Natural killer cell (primary cell): ENCODE results near the gene PITPNM3. TPM values are rescaled to one million over a fixed set of nuclear protein-coding genes. Genes with fewer than 3 reads are reported as not detected.

Experiments
- ATAC-seq, 3 donors: fragments of 150-1000 bp in 2 of 3; fragments of 200-7000 bp in 1 of 3; cut with Tn5 transposase; 1 replicate in 1 of 3; 2 replicates in 2 of 3; pipeline ENCODE4 v1.10.0; 2021; ENCODE audit warnings: mild to moderate bottlenecking in 2 of 3, moderate library complexity in 2 of 3
- DNase-seq, 2 donors: peaks; one replicate each; pipeline versions ENCODE4 v3.0.0 to v3.0.0-alpha.2; 2013 to 2021; ENCODE audit warnings: mixed read lengths in 1 of 2
- H3K27ac ChIP-seq: one replicate; pipeline ENCODE4 v1.5.1; 2013; ENCODE audit warnings: mild to moderate bottlenecking, low read length
- H3K27me3 ChIP-seq: one replicate; pipeline ENCODE4 v1.6.1; 2013; ENCODE audit warnings: low read length; ENCODE audit not compliant: control insufficient read depth, insufficient read depth
- H3K36me3 ChIP-seq: one replicate; pipeline ENCODE4 v1.6.1; 2013; ENCODE audit warnings: low read length; ENCODE audit not compliant: control insufficient read depth, insufficient read depth
- H3K4me1 ChIP-seq: one replicate; pipeline ENCODE4 v1.6.1; 2013; ENCODE audit warnings: low read length; ENCODE audit not compliant: control insufficient read depth, insufficient read depth
- H3K4me3 ChIP-seq: one replicate; pipeline ENCODE4 v1.5.1; 2013; ENCODE audit warnings: low read length
- H3K9me3 ChIP-seq: one replicate; pipeline ENCODE4 v1.6.1; 2013; ENCODE audit warnings: low read length; ENCODE audit not compliant: control insufficient read depth, insufficient read depth
- H3K27ac Mint-ChIP-seq, 2 donors: one replicate each; pipeline ENCODE4 v1.8.0; 2022; ENCODE audit warnings: mild to moderate bottlenecking in 2 of 2, mixed read lengths in 2 of 2, moderate library complexity in 1 of 2
- H3K27me3 Mint-ChIP-seq, 2 donors: one replicate each; pipeline ENCODE4 v1.8.0; 2022; ENCODE audit warnings: low read depth in 2 of 2, mixed read lengths in 2 of 2
- H3K36me3 Mint-ChIP-seq: one replicate; pipeline ENCODE4 v1.8.0; 2022; ENCODE audit warnings: mixed read lengths
- H3K4me1 Mint-ChIP-seq, 2 donors: one replicate each; pipeline ENCODE4 v1.8.0; 2022; ENCODE audit warnings: mixed read lengths in 2 of 2
- H3K4me3 Mint-ChIP-seq: one replicate; pipeline ENCODE4 v1.8.0; 2022; ENCODE audit warnings: mild to moderate bottlenecking, moderate library complexity, mixed read lengths
- H3K9me3 Mint-ChIP-seq, 2 donors: one replicate each; pipeline ENCODE4 v1.8.0; 2022; ENCODE audit warnings: mixed read lengths in 2 of 2
- WGBS: methylation state at CpG from one replicate; pipeline ENCODE4 v1.1.7; 2013; ENCODE audit warnings: missing lambda C conversion rate; ENCODE audit not compliant: insufficient coverage; 5-methylcytosine and 5-hydroxymethylcytosine counted together
- intact Hi-C: fragments of 100-400 bp; cut with micrococcal nuclease; formaldehyde crosslinking; loops from one replicate; pipeline ENCODE4 v1.14.2; 2022
- total RNA-seq, 4 donors: library from RNA; stranded (reverse); fragments of 120-200 nt in 1 of 4; gene quantifications; one replicate each; pipeline versions ENCODE4 v1.2.3 to v1.2.4, GENCODE V29; 2013 to 2022
- TF ChIP-seq, protein P1 (sequence below): fragments of 200-600 bp; IDR thresholded peaks from one replicate; pipeline ENCODE4 v1.8.0; 2022; ENCODE audit warnings: antibody characterized with exemption

PITPNM3 gene
- total RNA-seq, 3 donors from 2014 or later (not counting 1 experiment from before 2014, with no cell fraction given): 0.42 to 0.75 (median 0.50) TPM

DNA sequence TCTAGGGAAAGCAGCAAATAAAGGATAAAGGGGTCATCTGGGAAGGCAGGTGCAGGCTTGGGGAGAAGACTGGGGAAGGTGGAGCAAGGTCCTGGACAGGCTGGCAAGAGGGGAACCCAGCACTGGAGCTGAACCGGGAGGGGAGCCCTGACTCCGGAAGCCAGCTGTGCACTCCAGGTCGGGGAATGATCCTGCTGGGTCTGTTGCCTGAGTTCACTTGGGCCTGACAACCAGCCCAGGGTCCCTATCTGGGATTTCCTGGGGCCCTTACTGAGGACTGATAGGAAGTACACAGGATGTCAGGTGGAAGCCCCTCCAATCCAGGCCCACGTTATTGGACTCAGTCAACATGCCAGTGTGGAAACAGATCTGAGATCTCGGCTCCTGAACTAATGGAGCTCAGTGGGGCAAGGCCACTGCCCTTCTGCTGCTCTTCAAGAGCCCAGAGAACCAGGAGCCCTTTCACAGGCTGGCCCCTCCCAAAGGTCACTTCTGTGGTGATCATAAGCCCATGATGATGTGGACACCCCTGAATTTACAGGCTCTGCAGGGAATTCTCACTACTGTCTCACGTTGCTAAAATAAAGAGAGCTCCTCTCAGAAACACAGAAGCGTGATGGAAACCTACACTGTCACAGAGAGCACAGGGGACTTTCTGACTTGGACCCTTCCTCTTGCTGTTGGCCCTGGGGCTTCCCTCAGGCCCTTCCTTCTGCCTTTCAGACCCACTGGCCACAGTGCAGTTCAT is 19.9 kb upstream of the PITPNM3 start:
- intact Hi-C loops: no loop called here
- peaks cover 17% of the 10 kb centered on the region for H3K4me1 ChIP-seq
- WGBS: 92% methylated on average over 7 of the region's 7 CpGs
- no peak for DNase-seq
- Mint-ChIP-seq H3K27me3 (no peaks in the 10 kb centered on the region), H3K4me3 (no peak overlapping the region), H3K27ac (peak overlapping the region in 1 of 2 donors; percentile 84), H3K4me1 (peaks cover 19 to 25% of the 10 kb centered on the region in 2 donors), H3K9me3 (no peaks in the 10 kb centered on the region), H3K36me3 (no peaks in the 10 kb centered on the region)
- no peak overlapping the region for H3K27ac ChIP-seq
- peaks cover 6% of the 10 kb centered on the region for H3K36me3 ChIP-seq
- TF ChIP-seq, protein P1, sequence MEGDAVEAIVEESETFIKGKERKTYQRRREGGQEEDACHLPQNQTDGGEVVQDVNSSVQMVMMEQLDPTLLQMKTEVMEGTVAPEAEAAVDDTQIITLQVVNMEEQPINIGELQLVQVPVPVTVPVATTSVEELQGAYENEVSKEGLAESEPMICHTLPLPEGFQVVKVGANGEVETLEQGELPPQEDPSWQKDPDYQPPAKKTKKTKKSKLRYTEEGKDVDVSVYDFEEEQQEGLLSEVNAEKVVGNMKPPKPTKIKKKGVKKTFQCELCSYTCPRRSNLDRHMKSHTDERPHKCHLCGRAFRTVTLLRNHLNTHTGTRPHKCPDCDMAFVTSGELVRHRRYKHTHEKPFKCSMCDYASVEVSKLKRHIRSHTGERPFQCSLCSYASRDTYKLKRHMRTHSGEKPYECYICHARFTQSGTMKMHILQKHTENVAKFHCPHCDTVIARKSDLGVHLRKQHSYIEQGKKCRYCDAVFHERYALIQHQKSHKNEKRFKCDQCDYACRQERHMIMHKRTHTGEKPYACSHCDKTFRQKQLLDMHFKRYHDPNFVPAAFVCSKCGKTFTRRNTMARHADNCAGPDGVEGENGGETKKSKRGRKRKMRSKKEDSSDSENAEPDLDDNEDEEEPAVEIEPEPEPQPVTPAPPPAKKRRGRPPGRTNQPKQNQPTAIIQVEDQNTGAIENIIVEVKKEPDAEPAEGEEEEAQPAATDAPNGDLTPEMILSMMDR: no peak
- no peak overlapping the region for H3K4me3 ChIP-seq
- ATAC-seq: no peak
- no peaks in the 10 kb centered on the region for H3K27me3 ChIP-seq
- no peaks in the 10 kb centered on the region for H3K9me3 ChIP-seq

- H3K36me3 ChIP-seq: peaks cover 6% of the 10 kb centered on the region
- 72% methylated on average over 5 of the region's 5 CpGs for WGBS
- no peak for ATAC-seq
- H3K27ac Mint-ChIP-seq: peak overlapping the region; percentile 30 to 84
- no peak for DNase-seq
- H3K4me1 ChIP-seq: peaks cover 17% of the 10 kb centered on the region
- no peaks in the 10 kb centered on the region for H3K27me3 ChIP-seq
- no peak overlapping the region for H3K27ac ChIP-seq
- H3K36me3 Mint-ChIP-seq: no peaks in the 10 kb centered on the region
- intact Hi-C loops: no loop called here
- no peaks in the 10 kb centered on the region for H3K27me3 Mint-ChIP-seq
- H3K9me3 ChIP-seq: no peaks in the 10 kb centered on the region
- no peak overlapping the region for H3K4me3 ChIP-seq
- no peaks in the 10 kb centered on the region for H3K9me3 Mint-ChIP-seq
- TF ChIP-seq, protein P1: no peak
- peaks cover 19 to 25% of the 10 kb centered on the region in 2 donors for H3K4me1 Mint-ChIP-seq
- H3K4me3 Mint-ChIP-seq: peak overlapping the region; percentile 58
These were observed 19.2 kb upstream of the PITPNM3 start for GRCh38 chr17:6575596-6575988.

DNA sequence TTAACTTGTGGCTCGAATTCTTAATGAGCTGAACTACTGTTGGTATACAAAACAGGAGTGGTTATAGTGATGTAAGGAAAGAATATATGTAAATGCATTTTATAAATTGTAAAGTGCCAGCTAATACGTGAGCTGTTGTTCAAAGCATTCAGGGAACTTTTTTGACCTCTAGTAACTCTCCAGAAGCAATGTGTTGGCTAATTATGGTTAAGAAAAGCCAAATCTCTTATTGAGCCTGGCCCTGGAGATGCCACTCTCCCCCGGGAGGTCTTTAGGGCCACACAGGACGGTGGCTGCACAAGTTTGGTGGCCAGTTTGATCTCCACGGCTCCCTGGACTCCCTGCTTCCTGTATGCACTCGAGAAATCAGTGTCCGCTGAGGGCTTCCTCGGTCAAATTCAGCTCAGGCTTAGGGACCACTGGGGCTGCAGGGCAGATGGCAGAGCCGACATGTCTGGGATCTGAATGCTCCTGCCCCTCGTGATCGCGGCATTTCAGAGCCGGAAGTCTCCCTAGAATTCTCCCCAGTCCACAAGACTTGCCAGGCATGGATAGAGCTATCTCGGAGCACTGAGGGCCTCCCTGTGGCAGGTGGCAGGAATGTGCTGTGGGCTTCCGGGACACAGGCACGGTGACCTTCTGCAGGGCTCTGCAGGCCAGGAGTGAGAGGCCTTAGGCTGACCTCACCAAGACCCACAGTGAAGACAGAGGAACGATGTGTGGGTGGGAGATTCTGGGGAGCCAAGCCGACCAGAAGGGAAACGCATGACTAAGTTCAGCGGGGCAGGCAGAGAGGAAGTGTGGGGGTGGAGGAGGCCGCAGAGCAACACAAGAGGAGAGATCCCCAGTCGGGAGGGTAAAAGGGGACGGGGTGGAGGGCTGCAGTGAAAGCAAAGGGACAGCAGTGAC is 18.6 kb upstream of the PITPNM3 start:
- no peaks in the 10 kb centered on the region for H3K9me3 ChIP-seq
- 40% methylated on average over 23 of the region's 23 CpGs for WGBS
- ATAC-seq (peak; percentile 59 to 86 (median 60)), DNase-seq (peak in 1 of 2 donors; percentile 31)
- H3K4me1 ChIP-seq: peaks cover 17% of the 10 kb centered on the region
- Mint-ChIP-seq H3K9me3 (no peaks in the 10 kb centered on the region), H3K27me3 (no peaks in the 10 kb centered on the region), H3K36me3 (no peaks in the 10 kb centered on the region), H3K4me1 (peaks cover 19 to 25% of the 10 kb centered on the region in 2 donors), H3K4me3 (peak overlapping the region; percentile 58), H3K27ac (peak overlapping the region; percentile 30 to 84)
- TF ChIP-seq, protein P1: no peak
- peaks cover 6% of the 10 kb centered on the region for H3K36me3 ChIP-seq
- H3K27me3 ChIP-seq: no peaks in the 10 kb centered on the region
- H3K27ac ChIP-seq: no peak overlapping the region
- intact Hi-C loops: no loop called here
- H3K4me3 ChIP-seq: no peak overlapping the region
